Left lung (tissue), 10 donors: ENCODE data around the gene UPP2. TPM values are rescaled to one million over a fixed set of nuclear protein-coding genes. Genes with fewer than 3 reads are reported as not detected.

ENCODE experiments used
- ATAC-seq: fragments of 200-7000 bp; cut with Tn5 transposase; one replicate; pipeline ENCODE4 v1.9.1; 2020; ENCODE audit warnings: moderate library complexity
- DNase-seq, 4 donors: peaks; one replicate each; pipeline ENCODE4 v3.0.0-alpha.2; 2013 to 2020
- H3K27ac ChIP-seq, 2 donors: fragments of 200-600 bp; sonication (generic) in 1 of 2; one replicate each; pipeline versions ENCODE4 v1.5.0 to v1.8.0; 2020 to 2021
- H3K27me3 ChIP-seq, 2 donors: fragments of 200-600 bp; sonication (generic) in 1 of 2; one replicate each; pipeline versions ENCODE4 v1.5.0 to v1.8.0; 2020 to 2021
- H3K36me3 ChIP-seq, 2 donors: fragments of 200-600 bp; sonication (generic) in 1 of 2; one replicate each; pipeline versions ENCODE4 v1.5.0 to v1.8.0; 2020 to 2021
- H3K4me1 ChIP-seq, 2 donors: fragments of 200-600 bp; one replicate each; pipeline ENCODE4 v1.8.0; 2021
- H3K4me3 ChIP-seq, 2 donors: fragments of 200-600 bp; sonication (generic) in 1 of 2; one replicate each; pipeline versions ENCODE4 v1.5.0 to v1.8.0; 2020 to 2021; ENCODE audit warnings: mild to moderate bottlenecking in 1 of 2
- H3K9me3 ChIP-seq, 2 donors: fragments of 200-600 bp; sonication (generic) in 1 of 2; one replicate each; pipeline versions ENCODE4 v1.5.0 to v1.8.0; 2020 to 2021
- CTCF ChIP-seq, 2 donors: fragments of 200-600 bp; sonication (generic) in 1 of 2; IDR thresholded peaks; one replicate each; pipeline versions ENCODE4 v1.5.0 to v1.8.0; 2021; ENCODE audit warnings: antibody characterized with exemption in 2 of 2
- intact Hi-C, 2 donors: fragments of 100-400 bp; cut with DNase I; formaldehyde crosslinking; loops; one replicate each; pipeline versions ENCODE4 v1.11.2 to v1.14.2; 2022
- polyA plus RNA-seq, 6 donors: library from polyadenylated mRNA; unstranded; fragments of 120-200 nt; gene quantifications; one replicate each; pipeline ENCODE4 v1.2.1, GENCODE V29; 2013; ENCODE audit not compliant: insufficient read length in 6 of 6
- total RNA-seq, 2 donors: library from RNA; stranded (reverse); fragmentation: NEBNext Ultra II Directional; extraction: Animal tissue kit (Norgen Biotek cat#: 25700); gene quantifications; one replicate each; pipeline ENCODE4 v1.2.1, GENCODE V29; 2021
- donor health status: DM: no; HTN: yes; CAD: no.
- donor health status: DM: no; HTN: no; CAD: no.

The UPP2 gene
- total and polyA plus RNA-seq, 8 donors, result 0.14 to 0.93 (median 0.34) TPM; not detected in 2

- DNase-seq, result no peak
- Histone ChIP-seq H3K27ac (no peak overlapping the region), H3K4me1 (peaks cover 0 to 2% of the 10 kb centered on the region in 2 donors), H3K4me3 (no peak overlapping the region), H3K27me3 (no peaks in the 10 kb centered on the region), H3K9me3 (no peaks in the 10 kb centered on the region), H3K36me3 (no peaks in the 10 kb centered on the region)
- no peak for ATAC-seq
- TF ChIP-seq CTCF (IDR thresholded peaks at IDR 0.05), result no peak
- intact Hi-C loops, result no loop called here
These were observed 5.8 kb upstream of the UPP2 start for GRCh38 chr2:158095912-158096311.

- Histone ChIP-seq H3K27ac (no peak overlapping the region), H3K4me1 (peaks cover 0 to 2% of the 10 kb centered on the region in 2 donors), H3K4me3 (no peak overlapping the region), H3K36me3 (no peaks in the 10 kb centered on the region), H3K27me3 (no peaks in the 10 kb centered on the region), H3K9me3 (no peaks in the 10 kb centered on the region)
- DNase-seq, result no peak
- ATAC-seq, result no peak
- no peak for TF ChIP-seq CTCF (IDR thresholded peaks at IDR 0.05)
- intact Hi-C loops, result no loop called here
These were observed 4.2 kb upstream of the UPP2 start for GRCh38 chr2:158097481-158097880.

- intact Hi-C loops, result no loop called here
- TF ChIP-seq CTCF (IDR thresholded peaks at IDR 0.05), result no peak
- Histone ChIP-seq H3K4me3 (no peak overlapping the region), H3K27ac (no peak overlapping the region), H3K4me1 (peaks cover 0 to 2% of the 10 kb centered on the region in 2 donors), H3K36me3 (no peaks in the 10 kb centered on the region), H3K27me3 (no peaks in the 10 kb centered on the region), H3K9me3 (no peaks in the 10 kb centered on the region)
- ATAC-seq (no peak), DNase-seq (no peak)
These were observed 3.5 kb upstream of the UPP2 start for GRCh38 chr2:158098178-158098577.

- H3K4me3 ChIP-seq, result no peak overlapping the region
- peaks cover 0 to 2% of the 10 kb centered on the region in 2 donors for H3K4me1 ChIP-seq
- DNase-seq (no peak), ATAC-seq (peak; percentile 56)
- no peaks in the 10 kb centered on the region for H3K9me3 ChIP-seq
- H3K27me3 ChIP-seq, result no peaks in the 10 kb centered on the region
- H3K27ac ChIP-seq, result no peak overlapping the region
- H3K36me3 ChIP-seq, result no peaks in the 10 kb centered on the region
- no peak for TF ChIP-seq CTCF (IDR thresholded peaks at IDR 0.05)
- intact Hi-C loops, result no loop called here
These were observed 2.0 kb upstream of the UPP2 start for GRCh38 chr2:158099716-158100115.

GRCh38 chr2:158100411-158100810, 1.3 kb upstream of the UPP2 start:
- no peaks in the 10 kb centered on the region for H3K27me3 ChIP-seq
- DNase-seq (no peak), ATAC-seq (no peak)
- H3K4me1 ChIP-seq, result no peaks in the 10 kb centered on the region
- no peaks in the 10 kb centered on the region for H3K36me3 ChIP-seq
- no peak overlapping the region for H3K4me3 ChIP-seq
- no peaks in the 10 kb centered on the region for H3K9me3 ChIP-seq
- no peak overlapping the region for H3K27ac ChIP-seq
- intact Hi-C loops, result no loop called here
- no peak for TF ChIP-seq CTCF (IDR thresholded peaks at IDR 0.05)
